Activated T-helper 1 cell treated with anti-CD3 and anti-CD28 coated beads, Interleukin-2, amount 50 U/mL, for 16 hours (primary cell): Measurements from ENCODE around the gene ANGEL1.

Source experiments
- DNase-seq, 2 donors: peaks; one replicate each; pipeline ENCODE4 v3.0.0-alpha.2; 2020; ENCODE audit warnings: low read depth in 1 of 2, low spot score in 1 of 2

ANGEL1 gene

GRCh38 chr14:76820700-76821099 lies 8.0 kb upstream of the ANGEL1 start:
- DNase-seq = no peak

- DNase-seq = no peak
These were observed 2.3 kb upstream of the ANGEL1 start for GRCh38 chr14:76814726-76815645.

- DNase-seq = no peak
These were observed 625 bp downstream of the ANGEL1 start for GRCh38 chr14:76812093-76812421.

- DNase-seq = no peak
These were observed 1.1 kb downstream of the ANGEL1 start for GRCh38 chr14:76811561-76811960.

- no peak for DNase-seq
These were observed 1.7 kb downstream of the ANGEL1 start for GRCh38 chr14:76810953-76811400.

GRCh38 chr14:76810525-76810924 lies 2.2 kb downstream of the ANGEL1 start:
- DNase-seq = no peak

- DNase-seq = no peak
These were observed 3.7 kb downstream of the ANGEL1 start for GRCh38 chr14:76808990-76809389.

GRCh38 chr14:76808011-76808410 lies 4.7 kb downstream of the ANGEL1 start:
- DNase-seq = no peak

GRCh38 chr14:76806446-76806845 lies 6.2 kb downstream of the ANGEL1 start:
- DNase-seq = no peak

GRCh38 chr14:76793956-76794355 lies 18.7 kb downstream of the ANGEL1 start:
- DNase-seq = no peak

- DNase-seq = no peak
These were observed 19.4 kb downstream of the ANGEL1 start for GRCh38 chr14:76793324-76793723.

GRCh38 chr14:76792422-76792821 lies 20.3 kb downstream of the ANGEL1 start:
- DNase-seq = no peak

GRCh38 chr14:76786601-76787000 lies 26.1 kb downstream of the ANGEL1 start:
- no peak for DNase-seq

- DNase-seq = peak; percentile 36 to 40
These were observed 27.8 kb downstream of the ANGEL1 start for GRCh38 chr14:76784881-76785280.

GRCh38 chr14:76784266-76784874 lies 28.3 kb downstream of the ANGEL1 start:
- no peak for DNase-seq

GRCh38 chr14:76782885-76783566 lies 29.7 kb downstream of the ANGEL1 start:
- no peak for DNase-seq

GRCh38 chr14:76782115-76782884 lies 30.4 kb downstream of the ANGEL1 start:
- no peak for DNase-seq

GRCh38 chr14:76781648-76782051 lies 31.0 kb downstream of the ANGEL1 start:
- no peak for DNase-seq

- DNase-seq = no peak
These were observed 31.6 kb downstream of the ANGEL1 start for GRCh38 chr14:76780875-76781647.

GRCh38 chr14:76780360-76780759 lies 32.3 kb downstream of the ANGEL1 start:
- DNase-seq = no peak

GRCh38 chr14:76780058-76780345 lies 32.7 kb downstream of the ANGEL1 start:
- no peak for DNase-seq
